Gastroesophageal sphincter (tissue), 3 donors: ENCODE measurements around the gene GAD1.

Experiments
- CTCF ChIP-seq, 4 experiments: fragments of 200-600 bp in 2 of 4; fragments of 450-650 bp in 2 of 4; sonication (generic) in 1 of 4; IDR thresholded peaks; one replicate each; pipeline ENCODE4 v1.5.1; 2017 to 2019; ENCODE audit warnings: antibody characterized with exemption in 4 of 4, mild to moderate bottlenecking in 2 of 4, moderate library complexity in 2 of 4
- EP300 ChIP-seq: sonication (generic); formaldehyde crosslinking; IDR thresholded peaks from one replicate; pipeline ENCODE4 v1.6.1; 2017; ENCODE audit warnings: antibody characterized with exemption, mild to moderate bottlenecking

GRCh38 chr2:170770008-170770605 lies 46.6 kb upstream of the GAD1 start, which contains the start of gene ERICH2:
- TF ChIP-seq CTCF (IDR thresholded peaks at IDR 0.05) (peak in 2 of 4 experiments; percentile 6 to 39), EP300 (no peak)
